ENCODE measurements around the gene CHRNA9.

Gene CHRNA9

GRCh38 chr4:40354158-40354557 lies 19.0 kb downstream of the CHRNA9 start:
- H3K4me3 ChIP-seq (ENCODE audit: low read length) = no peak overlapping the region
- H3K4me1 ChIP-seq (ENCODE audit: low read length) = no peaks in the 10 kb centered on the region
- no peaks in the 10 kb centered on the region for H3K9me3 ChIP-seq (replicated peaks; ENCODE audit: insufficient read depth, low read length)
- no peak for DNase-seq
- no peaks in the 10 kb centered on the region for H4K20me1 ChIP-seq (ENCODE audit: insufficient read depth, low read length)
- no peak overlapping the region for H3K27ac ChIP-seq (ENCODE audit: low read length)
- H2AFZ ChIP-seq (ENCODE audit: low read length) = no peak overlapping the region
- no peaks in the 10 kb centered on the region for H3K36me3 ChIP-seq (replicated peaks; ENCODE audit: insufficient read depth, low read length)
- TF ChIP-seq CTCF (IDR thresholded peaks at IDR 0.05; ENCODE audit: low read length) (no peak), EZH2 (optimal IDR thresholded peaks at IDR 0.05; ENCODE audit: low read depth, low read length) (no peak), EZH2phosphoT487 (IDR thresholded peaks at IDR 0.05; ENCODE audit: low read length) (no peak)
- no peaks in the 10 kb centered on the region for H3K79me2 ChIP-seq (ENCODE audit: low read length)
- no peaks in the 10 kb centered on the region for H3K9me2 ChIP-seq (replicated peaks; ENCODE audit: insufficient read depth, low read length)
- no peak overlapping the region for H3K9ac ChIP-seq (ENCODE audit: low read length)
- H3K27me3 ChIP-seq (replicated peaks; ENCODE audit: insufficient read depth, low read length) = no peaks in the 10 kb centered on the region
- H3K4me2 ChIP-seq (ENCODE audit: low read depth, low read length) = no peak overlapping the region
- no peaks in the 10 kb centered on the region for H3F3A ChIP-seq (ENCODE audit: insufficient read depth, low read length)

- H3K9me2 ChIP-seq (replicated peaks; ENCODE audit: insufficient read depth, low read length) = no peaks in the 10 kb centered on the region
- no peak for DNase-seq
- H3K4me3 ChIP-seq (ENCODE audit: low read length) = no peak overlapping the region
- H3K27ac ChIP-seq (ENCODE audit: low read length) = no peak overlapping the region
- no peaks in the 10 kb centered on the region for H3K79me2 ChIP-seq (ENCODE audit: low read length)
- no peaks in the 10 kb centered on the region for H3K27me3 ChIP-seq (replicated peaks; ENCODE audit: insufficient read depth, low read length)
- H3K9ac ChIP-seq (ENCODE audit: low read length) = no peak overlapping the region
- H3K9me3 ChIP-seq (replicated peaks; ENCODE audit: insufficient read depth, low read length) = no peaks in the 10 kb centered on the region
- no peaks in the 10 kb centered on the region for H3F3A ChIP-seq (ENCODE audit: insufficient read depth, low read length)
- TF ChIP-seq EZH2phosphoT487 (IDR thresholded peaks at IDR 0.05; ENCODE audit: low read length) (no peak), EZH2 (optimal IDR thresholded peaks at IDR 0.05; ENCODE audit: low read depth, low read length) (no peak), CTCF (IDR thresholded peaks at IDR 0.05; ENCODE audit: low read length) (no peak)
- H3K4me2 ChIP-seq (ENCODE audit: low read depth, low read length) = no peak overlapping the region
- no peaks in the 10 kb centered on the region for H3K4me1 ChIP-seq (ENCODE audit: low read length)
- no peaks in the 10 kb centered on the region for H3K36me3 ChIP-seq (replicated peaks; ENCODE audit: insufficient read depth, low read length)
- H2AFZ ChIP-seq (ENCODE audit: low read length) = no peak overlapping the region
- no peaks in the 10 kb centered on the region for H4K20me1 ChIP-seq (ENCODE audit: insufficient read depth, low read length)
Measured at GRCh38 chr4:40355131-40355530, 20.0 kb downstream of the CHRNA9 start.

GRCh38 chr4:40357738-40358137 lies 22.6 kb downstream of the CHRNA9 start:
- Histone ChIP-seq H3K4me2 (ENCODE audit: low read depth, low read length) (no peak overlapping the region), H3K9ac (ENCODE audit: low read length) (no peak overlapping the region), H3K4me1 (ENCODE audit: low read length) (no peaks in the 10 kb centered on the region), H3K9me3 (replicated peaks; ENCODE audit: insufficient read depth, low read length) (no peaks in the 10 kb centered on the region), H3K36me3 (replicated peaks; ENCODE audit: insufficient read depth, low read length) (no peaks in the 10 kb centered on the region), H3K27me3 (replicated peaks; ENCODE audit: insufficient read depth, low read length) (no peaks in the 10 kb centered on the region), H3K9me2 (replicated peaks; ENCODE audit: insufficient read depth, low read length) (no peaks in the 10 kb centered on the region), H3K4me3 (ENCODE audit: low read length) (no peak overlapping the region), H3K79me2 (ENCODE audit: low read length) (no peaks in the 10 kb centered on the region), H4K20me1 (ENCODE audit: insufficient read depth, low read length) (no peaks in the 10 kb centered on the region), H2AFZ (ENCODE audit: low read length) (no peak overlapping the region), H3K27ac (ENCODE audit: low read length) (no peak overlapping the region), H3F3A (ENCODE audit: insufficient read depth, low read length) (no peaks in the 10 kb centered on the region)
- TF ChIP-seq EZH2phosphoT487 (IDR thresholded peaks at IDR 0.05; ENCODE audit: low read length) (no peak), EZH2 (optimal IDR thresholded peaks at IDR 0.05; ENCODE audit: low read depth, low read length) (no peak), CTCF (IDR thresholded peaks at IDR 0.05; ENCODE audit: low read length) (no peak)
- no peak for DNase-seq

Measured in MM.1S (cell line).